T-helper 1 cell (primary cell): ENCODE measurements around the gene TDRD7.
A peak's percentile ranks its signal among the peaks of the same experiment; 100 is the strongest.

Source experiments
- DNase-seq, 5 donors: peaks; one replicate each; pipeline ENCODE4 v3.0.0-alpha.2; 2012 to 2020
- total RNA-seq, 4 donors: gene quantifications; one replicate each; lab custom pipeline; 2026; lab: John Stamatoyannopoulos, UW

TDRD7 gene, protein sequence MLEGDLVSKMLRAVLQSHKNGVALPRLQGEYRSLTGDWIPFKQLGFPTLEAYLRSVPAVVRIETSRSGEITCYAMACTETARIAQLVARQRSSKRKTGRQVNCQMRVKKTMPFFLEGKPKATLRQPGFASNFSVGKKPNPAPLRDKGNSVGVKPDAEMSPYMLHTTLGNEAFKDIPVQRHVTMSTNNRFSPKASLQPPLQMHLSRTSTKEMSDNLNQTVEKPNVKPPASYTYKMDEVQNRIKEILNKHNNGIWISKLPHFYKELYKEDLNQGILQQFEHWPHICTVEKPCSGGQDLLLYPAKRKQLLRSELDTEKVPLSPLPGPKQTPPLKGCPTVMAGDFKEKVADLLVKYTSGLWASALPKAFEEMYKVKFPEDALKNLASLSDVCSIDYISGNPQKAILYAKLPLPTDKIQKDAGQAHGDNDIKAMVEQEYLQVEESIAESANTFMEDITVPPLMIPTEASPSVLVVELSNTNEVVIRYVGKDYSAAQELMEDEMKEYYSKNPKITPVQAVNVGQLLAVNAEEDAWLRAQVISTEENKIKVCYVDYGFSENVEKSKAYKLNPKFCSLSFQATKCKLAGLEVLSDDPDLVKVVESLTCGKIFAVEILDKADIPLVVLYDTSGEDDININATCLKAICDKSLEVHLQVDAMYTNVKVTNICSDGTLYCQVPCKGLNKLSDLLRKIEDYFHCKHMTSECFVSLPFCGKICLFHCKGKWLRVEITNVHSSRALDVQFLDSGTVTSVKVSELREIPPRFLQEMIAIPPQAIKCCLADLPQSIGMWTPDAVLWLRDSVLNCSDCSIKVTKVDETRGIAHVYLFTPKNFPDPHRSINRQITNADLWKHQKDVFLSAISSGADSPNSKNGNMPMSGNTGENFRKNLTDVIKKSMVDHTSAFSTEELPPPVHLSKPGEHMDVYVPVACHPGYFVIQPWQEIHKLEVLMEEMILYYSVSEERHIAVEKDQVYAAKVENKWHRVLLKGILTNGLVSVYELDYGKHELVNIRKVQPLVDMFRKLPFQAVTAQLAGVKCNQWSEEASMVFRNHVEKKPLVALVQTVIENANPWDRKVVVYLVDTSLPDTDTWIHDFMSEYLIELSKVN
- 14.8 to 28.6 (median 25.8) reads per million in 4 donors for total RNA-seq

DNA sequence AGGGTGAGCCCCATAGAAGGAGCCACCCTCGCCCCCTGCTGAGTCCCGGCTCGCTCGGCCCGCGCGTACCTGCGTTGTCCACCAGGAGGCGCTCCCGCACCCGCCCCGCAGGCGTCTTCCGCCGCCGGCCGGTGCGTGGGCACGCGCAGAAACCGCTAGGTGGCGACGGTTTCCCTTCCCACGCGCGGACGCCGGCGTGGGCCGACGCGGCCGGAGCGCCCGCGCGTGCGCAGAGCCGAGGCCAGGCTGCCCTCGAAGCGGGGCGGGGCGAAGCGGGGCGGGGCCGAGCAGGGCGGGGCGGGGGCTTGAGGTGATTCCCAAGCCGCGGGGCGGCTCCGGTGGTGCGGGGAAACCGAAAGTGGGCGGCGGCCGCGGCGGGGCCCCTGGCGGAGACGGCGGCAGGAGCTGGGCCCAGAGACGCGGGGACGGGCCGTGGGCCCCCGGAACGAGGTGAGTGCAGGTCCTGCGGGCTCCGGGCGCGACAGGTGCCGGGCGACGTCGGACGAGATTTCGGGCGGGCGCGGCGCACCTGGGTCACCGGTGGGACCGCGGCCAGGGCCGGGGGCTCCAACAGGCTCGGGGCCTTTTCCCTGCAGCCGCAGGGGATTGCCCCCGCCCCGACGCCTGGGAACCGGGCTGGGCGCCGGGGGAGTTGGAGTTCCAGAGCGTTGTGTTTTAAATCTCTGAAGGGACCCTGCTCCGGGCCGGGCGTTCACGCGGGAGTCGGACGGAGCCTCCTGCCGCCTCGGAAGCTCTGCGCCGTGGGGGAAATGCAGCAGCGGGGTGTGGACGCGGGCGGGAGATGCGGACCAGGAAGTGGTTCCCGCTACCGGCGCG, at the start of gene TDRD7:
TSS of gene TDRD7 (plus strand) at position 308 of the 837 bp plus-strand sequence. CDS start 16,370 bp downstream, outside the sequence.
- DNase-seq, result peak; percentile 86 to 92 (median 87)

DNA sequence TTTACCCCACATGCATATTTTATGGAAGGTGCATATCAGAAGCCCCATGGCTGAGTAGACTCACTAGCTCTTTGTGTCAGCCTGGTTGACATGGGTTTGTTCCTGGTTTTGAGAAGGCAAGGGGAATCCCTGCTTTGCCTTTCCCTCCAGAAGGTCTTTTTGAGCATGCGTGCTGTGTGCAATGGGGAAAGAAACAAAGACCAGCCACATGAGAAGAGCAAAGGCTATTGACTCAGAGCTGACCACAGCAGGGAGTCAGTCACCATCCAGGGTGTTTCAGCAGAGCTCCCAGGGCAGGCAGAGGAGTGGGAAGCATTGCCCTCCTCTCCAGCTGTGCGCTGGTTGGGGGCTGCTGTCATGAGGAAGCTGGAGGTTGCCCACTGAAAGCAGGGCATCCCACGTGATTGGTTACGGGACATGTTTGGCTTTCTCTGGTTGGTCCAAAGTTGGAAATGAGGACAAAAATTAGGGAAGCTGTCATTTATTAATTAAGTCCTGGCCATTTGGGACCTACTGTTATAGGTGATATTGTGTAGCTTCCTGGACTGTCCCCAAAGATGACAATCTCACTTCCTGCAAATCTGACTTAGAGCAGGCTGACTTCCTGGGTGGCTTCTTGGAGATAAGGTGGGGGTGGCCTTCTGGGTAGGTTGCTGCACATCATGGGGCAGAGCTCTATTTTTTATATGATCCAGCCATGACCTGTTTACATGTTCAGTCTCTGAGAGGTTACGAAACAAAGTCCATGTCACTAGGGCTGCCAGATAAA, 48.9 kb upstream of the TDRD7 start:
- no peak for DNase-seq

DNA sequence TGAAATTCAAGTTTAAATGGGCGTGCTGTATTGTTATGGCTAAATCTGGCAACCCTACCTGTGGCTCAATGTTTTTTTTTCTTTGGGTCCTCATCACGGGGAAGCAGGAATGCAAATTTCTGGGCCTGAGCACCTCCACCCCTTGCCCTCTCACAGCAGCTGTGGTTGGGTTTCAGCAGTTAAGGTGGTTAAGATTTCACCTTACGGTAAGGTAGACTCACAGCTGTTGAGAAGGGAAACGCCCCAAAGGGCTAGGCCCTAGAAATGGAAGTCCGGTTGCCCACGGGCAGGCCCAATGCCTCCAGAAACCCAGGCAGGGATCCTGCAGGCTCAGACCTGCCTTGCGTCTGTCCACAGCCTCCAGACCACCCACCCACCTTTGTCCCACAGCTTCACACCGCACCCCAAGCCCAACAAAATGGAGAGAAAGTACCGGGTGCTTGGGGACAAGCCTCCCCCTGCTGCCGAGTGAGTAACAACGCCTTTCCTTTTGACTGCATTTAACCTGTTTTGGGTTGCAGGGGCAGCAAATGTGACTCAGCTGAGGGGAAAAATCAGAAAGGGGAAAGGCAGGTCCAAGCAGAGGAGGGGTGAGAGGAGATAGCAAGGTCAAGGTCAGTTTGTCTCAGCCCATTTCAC, 48.1 kb upstream of the TDRD7 start:
- no peak for DNase-seq

DNA sequence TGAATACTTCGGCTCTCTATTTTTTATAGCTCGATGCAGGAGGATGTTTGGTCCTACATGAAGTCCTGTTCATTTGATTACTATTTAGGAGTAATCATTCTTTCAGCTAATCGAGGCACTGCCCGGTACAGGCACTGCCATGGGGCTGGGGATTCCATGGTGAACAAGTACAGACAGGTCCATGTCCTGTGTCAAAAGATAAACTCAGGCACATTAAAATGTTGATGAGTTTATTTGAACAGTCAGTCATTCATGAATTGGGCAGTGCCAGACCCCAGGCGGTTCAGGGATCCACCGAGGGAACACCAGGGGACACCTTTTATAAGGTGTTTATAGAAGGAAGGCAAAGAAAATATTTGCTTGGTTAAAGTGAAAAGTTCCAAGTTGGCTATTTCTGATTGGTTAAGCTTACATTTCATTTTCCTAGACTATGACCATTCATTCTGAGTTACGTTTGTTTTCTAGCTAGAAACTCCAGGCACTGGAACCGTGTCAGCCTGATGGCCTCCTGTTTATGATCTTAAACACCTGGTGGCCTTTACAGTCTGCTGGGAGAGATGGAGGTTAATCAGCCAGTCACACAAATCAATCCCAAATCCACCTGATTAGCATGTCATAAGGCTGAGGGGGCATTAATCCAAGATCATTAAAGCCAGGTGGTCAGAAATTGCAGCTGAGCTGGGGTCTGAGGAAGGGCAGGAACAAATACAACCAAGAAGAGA, 47.0 kb upstream of the TDRD7 start:
- no peak for DNase-seq

DNA sequence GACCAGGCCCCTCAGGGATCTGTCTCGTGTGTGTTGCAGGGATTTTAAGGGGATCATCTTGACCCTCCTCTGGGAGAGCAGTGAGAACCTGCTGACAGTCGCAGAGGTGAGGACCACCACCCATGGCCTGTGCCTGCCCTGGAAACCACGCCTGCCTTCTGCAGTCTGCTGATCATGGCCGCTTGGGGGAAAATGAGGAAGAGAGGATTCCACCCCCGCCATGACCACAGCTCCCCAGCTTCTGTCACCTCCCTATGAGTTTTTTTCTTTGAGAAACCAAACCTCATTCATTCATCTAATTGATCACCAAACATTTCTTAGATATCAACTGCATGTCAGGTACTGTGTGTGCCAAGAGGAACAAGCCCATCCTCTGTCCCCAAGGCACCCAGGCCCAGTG, 46.3 kb upstream of the TDRD7 start:
- no peak for DNase-seq

DNA sequence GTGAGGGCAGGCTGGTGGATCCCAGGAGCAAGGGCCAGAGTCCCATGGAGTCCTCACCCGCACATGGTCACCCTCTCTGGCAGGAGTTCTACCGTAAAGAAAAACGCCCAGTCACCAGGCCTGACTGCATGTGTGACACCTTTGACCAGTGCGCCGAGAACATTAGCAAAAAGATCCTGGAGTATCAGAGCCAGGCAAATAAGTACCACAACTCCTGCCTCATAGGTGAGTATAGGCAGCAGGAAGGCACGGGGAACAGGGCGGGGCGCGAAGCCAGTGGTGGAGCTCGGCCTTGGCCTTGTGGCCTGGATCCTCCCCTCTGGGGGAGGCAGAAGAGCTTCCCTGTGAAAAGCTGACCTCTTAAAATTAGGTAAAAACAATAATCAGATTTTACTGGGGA, 45.4 kb upstream of the TDRD7 start:
- no peak for DNase-seq

DNA sequence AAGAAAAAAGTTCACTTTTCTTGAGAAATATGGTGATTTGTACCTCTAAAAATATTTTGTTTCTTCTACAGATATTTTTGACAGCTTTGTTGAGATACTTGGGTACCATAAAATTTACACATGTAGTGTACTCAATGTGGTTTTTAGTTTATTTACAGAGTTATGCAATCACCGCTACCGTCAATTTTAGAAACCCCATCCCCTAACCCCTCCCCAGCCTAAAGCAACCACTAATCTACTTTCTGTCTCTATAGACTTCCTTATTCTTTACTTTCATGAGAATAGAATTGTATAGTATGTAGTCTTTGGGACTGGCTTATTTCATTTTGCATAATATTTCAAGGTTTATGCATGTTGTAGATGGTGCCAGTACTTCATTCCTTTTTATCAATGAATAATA, 45.0 kb upstream of the TDRD7 start:
- DNase-seq, result no peak

DNA sequence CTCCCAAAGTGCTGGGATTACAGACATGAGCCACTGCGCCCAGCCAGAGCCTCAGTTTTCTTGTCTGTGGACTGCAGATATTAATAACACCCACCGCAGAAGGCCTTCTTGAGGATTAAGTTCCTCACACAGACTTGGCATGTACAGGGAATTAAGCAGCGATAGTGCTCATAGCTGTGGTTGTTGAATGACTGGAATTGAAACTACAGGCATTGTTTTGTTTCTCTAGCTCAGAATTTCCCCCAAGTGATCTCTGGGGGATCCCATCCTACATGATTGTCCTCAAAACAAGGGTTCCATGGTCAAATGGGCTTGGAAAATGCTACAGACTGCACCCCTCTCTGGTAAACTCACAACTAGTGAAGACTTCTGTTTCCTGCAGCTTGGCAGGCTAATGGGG, 44.2 kb upstream of the TDRD7 start:
- no peak for DNase-seq

DNA sequence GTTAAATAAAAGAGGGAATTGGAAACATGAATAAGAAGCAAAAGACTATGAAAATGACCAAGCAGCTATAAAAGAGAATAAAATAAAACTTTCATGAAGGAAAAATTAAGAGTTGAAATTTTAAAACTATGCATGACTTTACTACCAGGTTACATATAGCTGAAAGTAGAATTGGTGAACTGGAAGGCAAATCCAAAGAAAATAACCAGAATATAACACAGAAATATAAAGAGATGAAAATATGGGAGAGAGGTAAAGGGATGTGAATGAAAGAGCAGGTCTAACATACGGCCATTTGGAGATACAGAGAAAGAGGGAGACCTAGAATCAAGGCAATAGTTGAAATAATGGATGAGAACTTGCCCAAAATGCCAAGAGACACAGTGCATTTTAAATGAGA, 42.9 kb upstream of the TDRD7 start:
- DNase-seq, result no peak

DNA sequence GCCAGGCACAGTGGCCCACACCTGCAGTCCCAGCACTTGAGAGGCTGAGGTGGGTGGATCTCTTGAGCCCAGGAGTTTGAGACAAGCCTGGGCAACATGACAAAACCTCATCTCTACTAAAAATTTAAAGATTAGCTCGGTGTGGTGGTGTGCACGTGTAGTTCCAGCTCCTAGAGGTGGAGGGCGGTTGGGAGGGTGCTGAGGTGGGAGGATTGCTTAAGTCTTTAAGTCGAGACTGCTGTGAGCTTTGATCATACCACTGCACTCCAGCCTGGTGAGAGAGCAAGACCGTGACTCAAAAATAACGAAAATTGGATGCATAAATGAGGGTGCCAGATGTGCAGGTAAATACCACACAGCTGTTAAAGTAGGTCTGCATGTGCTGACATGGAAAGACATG, 39.3 kb upstream of the TDRD7 start:
- no peak for DNase-seq

DNA sequence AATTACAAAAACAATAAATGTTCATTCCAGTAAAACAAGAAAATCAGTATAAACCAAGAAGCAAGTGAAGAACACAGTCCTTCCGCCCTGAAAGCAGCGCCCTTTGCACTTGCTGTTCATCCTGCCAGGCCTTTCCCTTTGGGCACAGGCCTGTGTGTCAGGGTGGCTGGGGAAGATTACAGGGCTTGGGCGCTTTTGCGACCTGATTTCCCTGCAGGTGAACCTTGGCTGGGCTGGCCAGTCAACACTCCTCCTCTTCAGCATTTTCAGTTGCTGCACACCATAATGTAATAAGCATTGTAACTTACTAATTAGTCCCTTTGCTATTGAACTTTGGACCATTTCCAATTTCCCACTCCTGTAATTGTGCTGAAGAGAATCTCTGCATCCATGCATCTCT, 38.6 kb upstream of the TDRD7 start:
- no peak for DNase-seq

DNA sequence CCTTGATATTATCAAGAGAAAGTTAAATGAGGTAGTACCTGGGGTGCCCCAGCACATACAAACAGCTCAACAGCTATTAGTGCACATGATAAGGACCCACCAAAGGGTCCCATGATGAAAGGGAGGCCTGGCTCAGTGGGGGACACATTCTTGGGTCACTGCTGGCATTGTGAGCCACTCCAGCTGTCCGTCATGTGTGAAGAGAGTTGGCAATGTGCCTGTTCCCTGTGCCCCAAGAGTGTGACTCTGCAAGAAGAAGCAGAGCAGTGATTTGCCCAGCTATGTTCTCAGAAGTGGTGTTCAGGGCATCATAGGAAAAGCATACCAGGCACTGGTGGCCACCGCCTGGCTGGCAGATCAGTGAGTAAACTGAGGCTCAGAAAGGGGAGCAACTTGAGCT, 37.1 kb upstream of the TDRD7 start:
- no peak for DNase-seq

DNA sequence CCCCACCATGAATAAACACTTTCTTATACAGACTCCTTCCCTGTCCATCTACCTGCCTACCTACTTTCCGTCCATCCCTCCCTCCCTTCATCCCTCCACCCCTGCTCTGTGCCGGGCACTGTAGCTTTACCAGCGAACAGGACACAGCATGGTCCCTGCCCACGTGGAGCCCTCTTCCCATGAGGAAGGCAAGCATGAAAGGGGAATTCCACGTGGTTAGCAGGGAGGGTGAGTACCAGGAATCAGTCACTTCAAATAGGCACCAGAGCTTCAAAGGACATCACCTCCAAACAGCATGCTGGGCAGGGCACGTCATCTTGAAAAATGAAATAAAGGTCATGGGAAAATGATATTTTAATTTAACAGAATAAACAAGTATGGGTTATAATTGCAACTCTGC, 35.0 kb upstream of the TDRD7 start:
- DNase-seq, result no peak

DNA sequence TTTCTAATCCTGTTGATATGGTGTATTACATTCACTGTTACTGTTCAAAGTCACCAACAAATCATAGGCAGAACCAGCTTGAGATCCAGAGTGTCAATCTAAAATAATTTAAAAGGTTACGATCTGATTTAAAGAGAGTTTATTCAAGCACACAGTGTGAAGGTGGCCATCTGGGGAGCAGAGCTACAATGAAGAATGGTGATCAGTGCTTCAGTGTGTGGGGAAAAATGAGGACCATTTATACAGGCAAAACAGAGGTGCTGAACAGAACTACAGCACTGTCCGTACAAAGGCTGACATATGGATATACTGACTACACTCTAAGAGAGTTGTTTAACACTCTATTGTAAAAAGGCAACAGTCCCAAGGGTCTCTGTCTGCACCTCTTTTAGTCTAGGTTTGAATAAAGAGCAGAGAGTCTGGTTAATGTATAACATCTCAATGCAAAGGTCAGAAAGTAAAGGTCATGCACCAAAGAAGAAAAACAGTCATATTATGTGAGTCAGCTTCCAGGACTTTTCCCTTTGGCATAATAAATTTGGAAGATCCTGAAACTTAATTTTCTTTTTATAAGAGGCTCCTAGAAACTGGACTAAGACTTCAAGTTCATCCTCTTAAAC, 29.7 kb upstream of the TDRD7 start:
- no peak for DNase-seq

DNA sequence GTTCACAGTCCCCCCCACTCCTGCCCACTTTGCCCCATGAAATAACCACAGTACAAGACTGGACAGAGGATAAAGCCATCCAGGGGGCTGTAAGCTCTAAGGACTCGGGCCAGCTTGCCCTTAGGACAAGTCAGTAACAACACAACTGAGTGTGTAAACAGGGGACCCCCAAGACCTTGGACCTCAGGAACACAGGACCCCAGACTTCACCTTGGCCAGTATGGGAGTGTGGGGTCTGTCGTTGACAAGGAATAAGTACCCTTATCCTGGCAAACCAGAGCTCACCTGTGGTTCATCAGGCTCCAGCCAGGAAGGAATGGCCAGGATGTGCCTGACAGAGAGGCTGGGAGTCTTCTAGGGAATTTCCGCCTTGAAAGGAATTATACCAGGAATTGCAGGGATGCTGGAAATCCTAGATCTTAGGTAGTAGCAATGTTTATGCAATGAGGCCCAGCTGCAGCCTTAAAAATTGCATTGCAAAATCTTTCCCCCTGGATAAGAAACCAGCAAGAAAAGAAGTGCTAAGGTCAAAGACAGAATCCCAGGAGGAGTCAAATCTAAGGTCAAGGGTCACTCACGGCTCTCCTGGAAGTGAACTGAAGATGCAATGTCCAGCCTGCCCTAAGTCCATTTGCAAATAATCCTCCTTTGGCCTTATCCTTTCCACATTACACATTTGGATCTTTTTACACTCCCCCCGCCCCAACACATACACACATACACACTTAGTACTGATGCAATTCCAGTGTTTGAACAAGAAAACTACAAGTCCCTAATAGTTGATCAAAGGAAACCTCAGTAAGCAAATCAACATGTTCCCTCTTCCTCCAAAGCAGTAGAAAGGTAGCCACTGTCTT, 27.3 kb upstream of the TDRD7 start:
- DNase-seq, result no peak

DNA sequence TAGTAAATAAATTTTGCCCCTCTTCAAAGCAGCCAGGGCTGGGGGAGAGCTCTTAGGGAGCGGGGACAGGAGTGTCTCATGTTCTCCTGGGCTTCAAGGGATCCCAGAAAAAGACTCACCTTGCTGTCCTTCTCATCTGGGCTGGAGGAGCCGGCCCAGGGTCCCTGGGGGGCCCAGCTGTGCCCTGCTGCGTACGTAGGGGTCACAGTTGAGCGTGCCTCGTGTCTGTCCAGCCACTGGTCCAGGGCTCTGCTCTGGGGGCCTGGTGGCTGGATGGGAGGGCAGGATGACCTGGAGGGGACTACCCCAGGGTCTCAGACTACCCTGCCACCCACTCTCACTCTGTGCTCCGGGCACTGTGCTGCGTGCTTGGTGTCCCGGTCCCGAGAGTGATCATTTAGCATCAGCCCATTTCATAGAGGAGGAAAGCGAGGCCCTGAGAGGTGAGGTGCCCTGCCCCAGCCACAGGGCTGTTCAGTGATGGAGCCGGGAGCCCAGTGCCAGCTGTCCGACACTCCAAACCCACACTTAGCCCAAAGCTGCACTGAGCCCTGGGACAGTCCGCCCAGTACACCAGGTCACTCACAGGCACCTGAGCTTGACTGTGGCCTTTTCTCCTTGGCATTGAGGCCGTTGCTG, 26.2 kb upstream of the TDRD7 start:
- no peak for DNase-seq

DNA sequence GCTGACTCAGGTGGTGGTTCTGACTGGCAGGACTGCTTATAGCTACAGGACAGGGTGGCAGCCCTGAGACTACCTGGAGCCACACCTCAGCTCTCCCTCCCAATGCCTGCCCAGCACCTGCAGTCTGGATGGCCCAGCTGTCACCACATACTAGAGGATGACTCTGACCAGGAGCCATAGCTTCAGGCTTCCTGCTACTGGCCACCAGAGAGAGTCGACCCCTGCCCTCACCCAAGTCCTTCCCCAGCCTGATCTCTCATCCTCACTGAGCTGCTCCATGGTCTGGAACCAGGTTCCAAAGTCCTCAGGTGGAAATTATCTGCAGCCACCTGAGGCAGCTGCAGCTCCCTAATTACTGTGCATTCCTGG, 25.6 kb upstream of the TDRD7 start:
- no peak for DNase-seq

DNA sequence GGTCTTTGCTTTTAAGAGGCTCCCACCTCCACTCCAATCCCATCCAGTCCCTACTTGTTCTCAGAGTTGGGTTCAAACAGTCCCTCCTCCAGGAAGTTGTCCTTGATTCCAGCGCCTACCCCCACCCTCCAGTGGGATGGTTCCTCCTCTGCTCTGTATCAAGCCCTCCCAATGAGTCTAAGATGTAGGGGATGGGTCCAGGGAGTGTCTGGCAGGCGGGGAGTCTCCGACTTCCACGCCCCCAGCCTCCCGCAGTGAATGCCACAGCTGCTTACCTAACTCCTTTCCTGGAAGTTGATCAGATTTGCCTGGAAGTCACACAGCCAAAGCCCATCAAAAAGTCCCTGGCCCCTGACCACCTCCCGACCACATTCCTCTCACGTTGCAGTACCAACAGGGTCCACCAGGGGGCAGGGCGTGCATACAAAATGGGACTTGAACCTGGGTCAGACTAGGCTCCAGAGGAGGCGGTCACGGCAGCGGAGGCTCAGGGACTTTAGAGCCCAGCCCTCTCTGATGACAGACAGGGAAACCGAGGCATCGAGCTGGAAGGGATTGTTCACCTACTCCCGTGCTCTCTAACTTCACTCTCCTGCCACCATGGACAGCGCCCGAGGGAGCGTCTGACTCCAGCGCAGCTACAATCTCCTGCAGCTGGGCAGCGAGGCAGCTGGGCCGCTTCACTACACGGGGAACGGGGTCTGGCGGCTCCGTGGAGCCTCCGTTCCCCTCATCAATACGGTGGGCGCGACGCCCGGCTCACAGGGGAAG, 25.0 kb upstream of the TDRD7 start:
- peak; percentile 26 to 57 (median 39) for DNase-seq
